ENCODE data around the gene CACNA1A.
"Not testable (repeated sequence)": the region's sequence is repeated elsewhere in the genome, so short reads cannot be mapped to it uniquely, and the experiment has no call there.

The CACNA1A gene

DNA sequence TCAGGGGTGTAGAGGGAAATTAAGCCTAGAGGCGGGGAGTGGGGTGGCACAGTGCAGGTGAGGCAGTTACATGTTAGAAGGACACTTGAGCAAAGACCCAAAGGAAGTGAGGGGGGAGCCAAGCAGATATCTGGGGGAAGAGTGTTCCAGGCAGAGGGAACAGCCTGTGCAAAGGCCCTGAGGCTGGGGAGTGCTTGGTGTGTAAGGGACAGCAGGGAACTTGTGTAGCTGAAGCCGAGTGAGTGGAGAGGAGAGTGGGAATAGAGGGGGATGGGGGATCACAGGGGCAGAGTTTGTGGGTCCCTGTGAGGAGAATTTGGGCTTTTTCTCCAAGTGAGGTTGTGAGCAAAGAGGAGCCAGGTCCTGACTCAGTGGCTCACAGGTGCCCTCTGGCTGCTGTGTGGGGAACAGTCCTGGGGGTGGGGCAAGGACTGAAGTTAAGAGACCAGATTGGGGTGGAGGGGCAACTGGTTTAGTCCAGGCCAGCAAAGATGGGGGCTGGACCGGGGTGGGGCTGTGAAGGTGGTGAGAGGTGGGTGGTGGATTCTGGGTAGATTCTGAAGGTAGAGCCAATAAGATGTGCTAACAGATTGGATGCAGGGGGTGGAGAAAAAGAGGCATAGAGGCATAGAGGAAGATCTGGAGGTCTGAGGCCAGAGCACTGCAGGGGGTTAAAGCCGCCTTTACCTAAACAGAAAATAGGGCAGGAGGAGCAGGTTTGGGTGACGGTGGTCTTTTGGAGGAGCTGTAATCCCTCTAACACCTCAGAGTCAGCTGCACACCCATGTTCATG, 75.3 kb downstream of the CACNA1A start:
- DNase-seq (ENCODE audit: low read depth) = no peak
- TF ChIP-seq, protein P1, sequence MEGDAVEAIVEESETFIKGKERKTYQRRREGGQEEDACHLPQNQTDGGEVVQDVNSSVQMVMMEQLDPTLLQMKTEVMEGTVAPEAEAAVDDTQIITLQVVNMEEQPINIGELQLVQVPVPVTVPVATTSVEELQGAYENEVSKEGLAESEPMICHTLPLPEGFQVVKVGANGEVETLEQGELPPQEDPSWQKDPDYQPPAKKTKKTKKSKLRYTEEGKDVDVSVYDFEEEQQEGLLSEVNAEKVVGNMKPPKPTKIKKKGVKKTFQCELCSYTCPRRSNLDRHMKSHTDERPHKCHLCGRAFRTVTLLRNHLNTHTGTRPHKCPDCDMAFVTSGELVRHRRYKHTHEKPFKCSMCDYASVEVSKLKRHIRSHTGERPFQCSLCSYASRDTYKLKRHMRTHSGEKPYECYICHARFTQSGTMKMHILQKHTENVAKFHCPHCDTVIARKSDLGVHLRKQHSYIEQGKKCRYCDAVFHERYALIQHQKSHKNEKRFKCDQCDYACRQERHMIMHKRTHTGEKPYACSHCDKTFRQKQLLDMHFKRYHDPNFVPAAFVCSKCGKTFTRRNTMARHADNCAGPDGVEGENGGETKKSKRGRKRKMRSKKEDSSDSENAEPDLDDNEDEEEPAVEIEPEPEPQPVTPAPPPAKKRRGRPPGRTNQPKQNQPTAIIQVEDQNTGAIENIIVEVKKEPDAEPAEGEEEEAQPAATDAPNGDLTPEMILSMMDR (IDR thresholded peaks at IDR 0.05; ENCODE audit: low read depth, low read length, missing control alignments) = peak; percentile 92
- no peak overlapping the region for H3K4me3 ChIP-seq (ENCODE audit: low read depth, low read length)

DNA sequence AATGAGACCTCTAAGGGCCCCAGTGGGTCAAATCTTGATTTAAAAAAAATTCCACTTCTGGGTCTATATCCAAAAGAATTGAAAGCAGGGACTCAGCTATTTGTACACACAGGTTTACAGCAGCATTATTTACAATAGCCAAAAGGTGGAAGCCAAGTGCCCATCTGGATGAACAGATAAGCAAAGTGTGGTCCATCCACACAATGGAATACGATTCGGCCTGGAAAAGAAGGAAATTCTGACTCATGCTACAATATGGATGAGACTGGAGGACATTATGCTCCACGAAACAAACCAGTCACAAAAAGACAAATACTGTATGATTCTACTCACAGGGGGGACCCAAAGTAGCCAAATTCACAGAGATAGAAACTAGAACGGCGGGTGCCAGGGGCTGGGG, 76.7 kb downstream of the CACNA1A start:
- TF ChIP-seq, protein P1 (IDR thresholded peaks at IDR 0.05; ENCODE audit: low read depth, low read length, missing control alignments) = no peak
- DNase-seq (ENCODE audit: low read depth) = no peak
- H3K4me3 ChIP-seq (ENCODE audit: low read depth, low read length) = no peak overlapping the region

DNA sequence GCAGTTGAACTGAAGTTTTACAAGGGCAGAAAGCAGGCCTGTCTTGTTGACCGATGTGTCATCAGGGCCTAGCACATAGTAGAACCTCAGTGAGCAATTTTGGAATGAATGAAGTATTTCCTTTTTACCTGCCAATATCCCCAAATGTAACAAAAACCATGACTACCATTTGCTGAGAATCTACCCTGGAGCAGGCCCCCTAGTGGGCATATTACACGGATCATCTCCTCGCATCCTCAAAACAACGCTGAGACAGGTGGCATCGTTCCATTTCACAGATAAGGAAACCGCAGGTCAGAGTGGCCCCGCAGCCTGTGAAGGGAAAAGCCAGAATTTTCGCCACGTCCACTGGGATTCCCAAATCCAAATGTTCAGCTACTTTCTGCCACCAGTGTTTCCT, 77.9 kb downstream of the CACNA1A start:
- no peak overlapping the region for H3K4me3 ChIP-seq (ENCODE audit: low read depth, low read length)
- TF ChIP-seq, protein P1 (IDR thresholded peaks at IDR 0.05; ENCODE audit: low read depth, low read length, missing control alignments) = peak; percentile 75
- no peak for DNase-seq (ENCODE audit: low read depth)

DNA sequence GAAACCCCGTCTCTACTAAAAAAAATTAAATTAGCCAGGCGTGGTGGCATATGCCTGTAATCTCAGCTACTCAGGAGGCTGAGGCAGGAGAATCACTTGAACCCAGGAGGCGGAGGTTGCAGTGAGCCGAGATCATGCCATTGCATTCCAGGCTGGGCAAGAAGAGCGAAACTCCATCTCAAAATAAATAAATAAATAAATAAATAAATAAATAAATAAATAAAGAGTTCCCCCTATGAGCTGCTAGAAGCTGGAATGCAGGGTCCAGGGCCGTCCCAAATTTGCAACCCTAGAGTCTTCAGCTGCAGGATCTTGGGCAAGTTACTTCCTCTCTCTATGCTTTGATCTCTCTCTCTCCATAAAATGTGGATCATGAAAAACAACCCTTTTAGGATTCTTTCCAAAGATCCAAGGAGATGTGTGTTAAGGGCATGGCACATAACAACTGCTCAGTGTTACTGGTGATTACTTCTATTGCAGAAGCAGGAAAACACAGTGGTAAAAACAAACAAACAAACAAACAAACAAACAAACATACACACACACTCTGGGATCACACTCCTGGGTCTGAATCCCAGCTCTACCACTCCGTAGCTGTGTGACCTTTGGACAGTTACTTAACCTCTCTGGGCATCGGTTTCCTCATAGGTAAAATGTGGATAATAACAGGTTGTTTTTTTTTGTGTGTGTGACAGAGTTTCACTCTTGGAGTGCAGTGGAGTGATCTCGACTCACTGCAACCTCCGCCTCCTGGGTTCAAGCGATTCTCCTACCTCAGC, 78.8 kb downstream of the CACNA1A start:
- TF ChIP-seq, protein P1 (IDR thresholded peaks at IDR 0.05; ENCODE audit: low read depth, low read length, missing control alignments) = no peak
- no peak for DNase-seq (ENCODE audit: low read depth)
- H3K4me3 ChIP-seq (ENCODE audit: low read depth, low read length) = no peak overlapping the region

DNA sequence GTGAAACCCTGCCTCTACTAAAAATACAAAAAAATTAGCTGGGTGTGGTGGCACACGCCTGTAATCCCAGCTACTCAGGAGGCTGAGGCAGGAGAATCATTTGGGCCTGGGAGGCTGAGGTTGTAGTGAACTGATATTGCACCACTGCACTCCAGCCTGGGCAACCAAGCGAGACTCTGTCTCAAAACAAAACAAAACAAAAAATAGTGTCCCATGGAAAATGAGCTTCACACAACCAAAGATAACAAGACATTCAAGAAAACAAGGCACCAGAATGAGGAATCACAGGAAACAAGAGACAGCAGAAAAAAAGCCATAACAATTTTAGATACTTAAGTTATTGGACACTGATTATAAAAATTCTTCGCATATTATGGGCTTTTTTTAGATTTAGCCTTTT, 80.4 kb downstream of the CACNA1A start:
- DNase-seq (ENCODE audit: low read depth); H3K4me3 ChIP-seq (ENCODE audit: low read depth, low read length): not testable (repeated sequence)

DNA sequence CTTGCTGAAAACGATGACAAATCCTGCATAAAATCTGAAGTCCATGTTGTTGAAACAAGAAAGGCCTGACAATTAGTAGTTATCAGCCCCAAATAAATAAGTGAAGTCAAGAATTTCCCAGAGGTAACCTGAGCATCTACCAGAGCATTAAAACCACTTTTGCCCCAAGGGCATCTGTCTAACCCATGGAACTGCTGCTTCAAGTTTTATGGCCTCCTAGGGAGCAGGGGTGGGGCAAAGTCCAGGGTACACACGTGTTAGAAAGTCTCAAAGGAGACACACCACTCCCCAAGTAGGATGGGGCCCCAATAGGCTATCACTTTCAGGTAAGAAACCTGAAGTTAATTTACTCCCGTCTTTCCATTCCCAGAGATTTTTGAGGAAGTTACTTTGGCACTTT, 81.1 kb downstream of the CACNA1A start:
- DNase-seq (ENCODE audit: low read depth) = no peak
- TF ChIP-seq, protein P1 (IDR thresholded peaks at IDR 0.05; ENCODE audit: low read depth, low read length, missing control alignments) = no peak
- H3K4me3 ChIP-seq (ENCODE audit: low read depth, low read length) = no peak overlapping the region

DNA sequence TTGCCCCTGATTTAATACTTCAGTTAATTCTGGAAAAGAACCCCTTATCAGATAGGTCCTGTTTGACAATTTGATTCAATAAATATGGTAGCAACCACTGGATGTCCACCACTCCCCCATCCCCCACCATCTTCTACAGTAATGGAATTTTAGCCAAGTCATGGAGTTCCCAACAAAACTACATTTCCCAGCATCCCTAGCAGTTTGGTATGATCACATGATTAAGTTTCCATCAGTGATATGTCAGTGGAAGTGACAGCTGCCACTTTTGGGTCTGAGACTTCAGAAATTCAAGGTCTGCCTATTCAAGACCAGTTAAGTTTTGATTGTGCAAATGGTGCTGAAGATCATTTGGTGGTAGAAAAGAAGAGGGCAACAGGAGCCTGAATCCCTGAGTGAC, 85.5 kb downstream of the CACNA1A start:
- no peak for DNase-seq (ENCODE audit: low read depth)
- TF ChIP-seq, protein P1 (IDR thresholded peaks at IDR 0.05; ENCODE audit: low read depth, low read length, missing control alignments) = no peak
- no peak overlapping the region for H3K4me3 ChIP-seq (ENCODE audit: low read depth, low read length)
